Psoas muscle (tissue), 8 donors: ENCODE results near the gene DHODH. TPM values are rescaled to one million over a fixed set of nuclear protein-coding genes. Genes with fewer than 3 reads are reported as not detected.
"Not testable (repeated sequence)": the region's sequence is repeated elsewhere in the genome, so short reads cannot be mapped to it uniquely, and the experiment has no call there.

ENCODE experiments used
- ATAC-seq, 4 donors: fragments of 200-7000 bp; cut with Tn5 transposase; one replicate each; pipeline ENCODE4 v1.9.1; 2020; ENCODE audit warnings: moderate library complexity in 3 of 4, mild to moderate bottlenecking in 2 of 4
- DNase-seq, 2 donors: peaks; one replicate each; pipeline ENCODE4 v3.0.0-alpha.2; 2020
- H3K27ac ChIP-seq: fragments of 200-600 bp; one replicate; pipeline ENCODE4 v1.8.0; 2022
- H3K27me3 ChIP-seq, 3 donors: fragments of 200-600 bp in 1 of 3; one replicate each; pipeline versions ENCODE4 v1.6.1 to v1.8.0; 2013 to 2022; ENCODE audit warnings: low read length in 2 of 3, mild to moderate bottlenecking in 2 of 3, moderate library complexity in 1 of 3; ENCODE audit not compliant: insufficient read depth in 3 of 3
- H3K36me3 ChIP-seq, 2 donors: fragments of 200-600 bp in 1 of 2; one replicate each; pipeline versions ENCODE4 v1.6.1 to v1.8.0; 2013 to 2022; ENCODE audit warnings: low read depth in 1 of 2, mild to moderate bottlenecking in 1 of 2, moderate library complexity in 1 of 2; ENCODE audit not compliant: insufficient read depth in 1 of 2
- H3K4me1 ChIP-seq: fragments of 200-600 bp; one replicate; pipeline ENCODE4 v1.8.0; 2022
- H3K4me3 ChIP-seq: fragments of 200-600 bp; one replicate; pipeline ENCODE4 v1.8.0; 2022; ENCODE audit warnings: mild to moderate bottlenecking
- H3K9me3 ChIP-seq: fragments of 200-600 bp; one replicate; pipeline ENCODE4 v1.8.0; 2022
- CTCF ChIP-seq: fragments of 200-600 bp; IDR thresholded peaks from one replicate; pipeline ENCODE4 v1.8.0; 2022; ENCODE audit warnings: antibody characterized with exemption
- WGBS, 3 donors: extraction: QIAGEN DNeasy Blood & Tissue Kit; methylation state at CpG; one replicate each; pipeline versions ENCODE4 v1.1.6 to v1.1.7; 2013; 5-methylcytosine and 5-hydroxymethylcytosine counted together
- intact Hi-C, 2 donors: fragments of 100-400 bp; cut with DNase I; formaldehyde crosslinking; loops; one replicate each; pipeline versions ENCODE4 v1.11.0 to v1.14.2; 2022
- polyA plus RNA-seq, 3 donors: library from polyadenylated mRNA; stranded (reverse); fragments of 200-250 nt; gene quantifications; one replicate each; pipeline ENCODE4 v1.2.3, GENCODE V29; 2013
- total RNA-seq, 4 donors: library from RNA; stranded (reverse); fragmentation: NEBNext Ultra II Directional in 2 of 4; extraction: Animal tissue kit (Norgen Biotek cat#: 25700) in 2 of 4; gene quantifications; one replicate each; pipeline versions ENCODE4 v1.2.1 to v1.2.4, GENCODE V29; 2021 to 2023
- donor health status: healthy with polysubstance abuse.
- donor health status: DM: no; HTN: no; CAD: no; lungs with moderate emphysema.
- donor health status: Bipolar disorder and iron deficiency.
- donor health status: healthy.
- donor health status: DM: yes; HTN: yes; CAD: no.
- donor health status: DM: no; HTN: no; CAD: no.
- donor health status: DM: no; HTN: no; CAD: no.
- donor health status: DM: yes; HTN: yes; CAD: no.

The DHODH gene
- total and polyA plus RNA-seq, 7 donors, result 7.3 to 13.4 (median 9.4) TPM

GRCh38 chr16:71995038-71995437 is 13.5 kb upstream of the DHODH start:
- DNase-seq, result no peak
- Histone ChIP-seq H3K4me3 (no peak overlapping the region), H3K36me3 (no peaks in the 10 kb centered on the region), H3K9me3 (no peaks in the 10 kb centered on the region), H3K27me3 (no peaks in the 10 kb centered on the region), H3K4me1 (no peaks in the 10 kb centered on the region), H3K27ac (no peak overlapping the region)
- no peak for TF ChIP-seq CTCF
- WGBS, 3 donors, result 34 to 57% (median 38%) methylated on average over 5 of the region's 5 CpGs
- ATAC-seq, result no peak
- intact Hi-C loops, result no loop called here

DNA sequence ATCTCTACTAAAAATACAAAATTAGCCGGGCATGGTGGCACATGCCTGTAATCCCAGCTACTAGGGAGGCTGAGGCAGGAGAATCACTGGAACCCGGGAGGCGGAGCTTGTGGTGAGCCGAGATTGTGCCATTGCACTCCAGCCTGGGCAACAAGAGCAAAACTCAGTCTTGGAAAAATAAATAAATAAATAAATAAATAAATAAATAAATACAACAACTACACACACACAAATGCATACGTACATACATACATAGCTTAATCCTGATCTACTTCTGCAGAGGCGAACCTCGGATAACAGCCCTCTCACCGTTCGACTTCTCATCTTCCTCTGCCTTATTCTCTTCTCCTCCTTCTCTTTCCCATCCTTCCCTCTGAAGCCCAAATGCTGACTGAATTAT is 11.0 kb upstream of the DHODH start:
- H3K4me1 ChIP-seq, H3K27me3 ChIP-seq, H3K27ac ChIP-seq, H3K9me3 ChIP-seq, intact Hi-C loops, H3K36me3 ChIP-seq, DNase-seq, H3K4me3 ChIP-seq, ATAC-seq: not testable (repeated sequence)
- WGBS, 3 donors, result 91 to 94% (median 93%) methylated on average over 9 of the region's 9 CpGs

DNA sequence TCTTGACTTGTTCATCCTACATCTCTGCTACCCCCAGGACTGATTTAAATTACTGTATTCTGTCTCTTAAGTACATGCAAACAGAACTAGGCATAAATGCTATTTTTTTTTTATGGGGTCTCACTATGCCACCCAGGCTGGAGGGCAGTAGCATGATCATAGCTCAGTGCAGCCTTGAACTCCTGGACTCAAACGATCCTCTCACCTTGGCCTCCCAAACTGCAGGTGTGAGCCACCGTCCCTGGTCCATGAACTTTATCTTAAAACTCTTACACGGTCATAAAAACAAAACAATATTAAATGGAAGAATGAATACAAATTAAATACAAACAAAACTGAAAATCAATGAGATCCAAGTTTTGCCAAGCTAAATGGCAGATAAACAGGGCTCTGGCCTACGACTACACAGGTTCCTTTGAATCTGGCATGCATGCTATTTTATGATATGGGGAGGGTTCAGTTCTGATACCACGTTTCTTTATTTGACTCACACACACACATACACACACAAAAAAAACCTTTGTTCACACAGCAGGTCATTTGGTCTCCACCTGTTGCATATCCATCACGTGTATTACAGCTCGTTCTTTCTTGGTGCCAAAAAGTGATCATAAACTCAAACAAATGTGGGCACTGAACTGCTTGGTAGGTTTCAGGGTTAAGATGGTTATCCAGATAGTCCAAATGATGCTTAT is 7.2 kb upstream of the DHODH start:
- 32 to 51% (median 33%) methylated on average over 7 of the region's 7 CpGs for WGBS, 3 donors
- Histone ChIP-seq H3K27ac (no peak overlapping the region), H3K27me3 (no peaks in the 10 kb centered on the region), H3K4me1 (no peaks in the 10 kb centered on the region), H3K36me3 (no peaks in the 10 kb centered on the region), H3K4me3 (no peak overlapping the region), H3K9me3 (no peaks in the 10 kb centered on the region)
- no peak for DNase-seq
- TF ChIP-seq CTCF, result no peak
- peak in 2 of 4 donors; percentile 19 to 54 for ATAC-seq
- intact Hi-C loops, result no loop called here

- 85 to 91% (median 87%) methylated on average over 1 of the region's 1 CpG for WGBS, 3 donors
- no peaks in the 10 kb centered on the region for H3K9me3 ChIP-seq
- H3K27me3 ChIP-seq, result no peaks in the 10 kb centered on the region
- no peaks in the 10 kb centered on the region for H3K36me3 ChIP-seq
- ATAC-seq, result no peak
- no peak for TF ChIP-seq CTCF
- intact Hi-C loops, result no loop called here
- DNase-seq, result no peak
- no peak overlapping the region for H3K4me3 ChIP-seq
- no peak overlapping the region for H3K27ac ChIP-seq
- no peaks in the 10 kb centered on the region for H3K4me1 ChIP-seq
Measured at GRCh38 chr16:72002619-72003018, 5.9 kb upstream of the DHODH start.

GRCh38 chr16:72008065-72008423 is 500 bp upstream of the DHODH start:
- Histone ChIP-seq H3K4me3 (peak overlapping the region; percentile 99), H3K36me3 (peaks cover 0 to 12% of the 10 kb centered on the region in 2 donors), H3K27ac (peak overlapping the region; percentile 54)
- H3K27me3 ChIP-seq, ATAC-seq, H3K4me1 ChIP-seq, DNase-seq, H3K9me3 ChIP-seq: not testable (repeated sequence)
- intact Hi-C loops, result loop anchor here (2.0 to 5.0 kb wide), 2 partner anchors 85 to 111 kb away; partner anchors contain the start of genes DHX38 (in 1 of the 2), IST1 (in 1 of the 2) and TXNL4B (in 1 of the 2)
- WGBS, 3 donors, result 74 to 84% (median 78%) methylated on average over 9 of the region's 9 CpGs
